ENCODE measurements around the gene C10orf71.

The C10orf71 gene

GRCh38 chr10:49356181-49356580 is 57.2 kb downstream of the C10orf71 start:
- H3K36me3 ChIP-seq (ENCODE audit: insufficient read depth, low read length): no peaks in the 10 kb centered on the region
- H3K9ac ChIP-seq (ENCODE audit: low read depth, low read length): no peak overlapping the region
- no peak for ATAC-seq (ENCODE audit: insufficient read depth, low read depth)
- no peak overlapping the region for H3K27ac ChIP-seq (ENCODE audit: low read length)
- DNase-seq: no peak
- peaks cover 8% of the 10 kb centered on the region; the same call in 1 of the 2 replicates for H3K4me1 ChIP-seq (ENCODE audit: insufficient read depth, low read length)
- no peaks in the 10 kb centered on the region for H3K9me3 ChIP-seq (ENCODE audit: insufficient read depth, low read length, severe bottlenecking)
- no peaks in the 10 kb centered on the region for H3K79me2 ChIP-seq (ENCODE audit: insufficient read depth, low read length)
- H4K20me1 ChIP-seq (ENCODE audit: insufficient read depth, low read length): no peaks in the 10 kb centered on the region; the same call in 1 of the 2 replicates
- TF ChIP-seq, protein P1, sequence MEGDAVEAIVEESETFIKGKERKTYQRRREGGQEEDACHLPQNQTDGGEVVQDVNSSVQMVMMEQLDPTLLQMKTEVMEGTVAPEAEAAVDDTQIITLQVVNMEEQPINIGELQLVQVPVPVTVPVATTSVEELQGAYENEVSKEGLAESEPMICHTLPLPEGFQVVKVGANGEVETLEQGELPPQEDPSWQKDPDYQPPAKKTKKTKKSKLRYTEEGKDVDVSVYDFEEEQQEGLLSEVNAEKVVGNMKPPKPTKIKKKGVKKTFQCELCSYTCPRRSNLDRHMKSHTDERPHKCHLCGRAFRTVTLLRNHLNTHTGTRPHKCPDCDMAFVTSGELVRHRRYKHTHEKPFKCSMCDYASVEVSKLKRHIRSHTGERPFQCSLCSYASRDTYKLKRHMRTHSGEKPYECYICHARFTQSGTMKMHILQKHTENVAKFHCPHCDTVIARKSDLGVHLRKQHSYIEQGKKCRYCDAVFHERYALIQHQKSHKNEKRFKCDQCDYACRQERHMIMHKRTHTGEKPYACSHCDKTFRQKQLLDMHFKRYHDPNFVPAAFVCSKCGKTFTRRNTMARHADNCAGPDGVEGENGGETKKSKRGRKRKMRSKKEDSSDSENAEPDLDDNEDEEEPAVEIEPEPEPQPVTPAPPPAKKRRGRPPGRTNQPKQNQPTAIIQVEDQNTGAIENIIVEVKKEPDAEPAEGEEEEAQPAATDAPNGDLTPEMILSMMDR (IDR thresholded peaks at IDR 0.05; ENCODE audit: borderline replicate concordance, extremely low read depth, low read length, poor library complexity, severe bottlenecking): no peak
- no peak for TF ChIP-seq EZH2 (IDR thresholded peaks at IDR 0.05; ENCODE audit: borderline replicate concordance, low read depth, low read length, severe bottlenecking)
- no peaks in the 10 kb centered on the region for H3K27me3 ChIP-seq (ENCODE audit: insufficient read depth, low read length, poor library complexity)
- no peak overlapping the region for H2AFZ ChIP-seq (ENCODE audit: low read depth, low read length)
- no peak overlapping the region for H3K4me3 ChIP-seq (ENCODE audit: low read depth in 1 of 2, low read length in 2 of 2)
- no peak overlapping the region for H3K4me2 ChIP-seq (ENCODE audit: insufficient read depth, low read length)

DNA sequence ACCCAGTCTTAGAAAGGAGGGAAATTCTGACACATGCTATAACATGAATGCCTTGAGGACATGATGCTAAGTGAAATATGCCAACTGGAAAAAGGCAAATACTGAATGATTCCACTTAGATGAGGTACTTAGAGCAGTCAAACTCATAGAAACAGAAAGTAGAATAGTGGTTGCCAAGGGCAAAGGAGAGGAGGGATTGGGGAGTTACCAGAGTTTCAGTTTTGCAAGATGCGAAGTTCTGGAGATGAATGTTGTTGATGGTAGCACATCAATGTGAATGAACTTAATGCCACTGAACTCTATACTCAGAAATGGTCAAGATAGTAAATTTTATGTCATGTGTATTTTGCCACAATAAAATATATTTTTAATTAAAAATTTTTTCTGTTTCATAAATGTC is 58.0 kb downstream of the C10orf71 start:
- peaks cover 8% of the 10 kb centered on the region; the same call in 1 of the 2 replicates for H3K4me1 ChIP-seq (ENCODE audit: insufficient read depth, low read length)
- no peak overlapping the region for H3K9ac ChIP-seq (ENCODE audit: low read depth, low read length)
- no peaks in the 10 kb centered on the region for H3K27me3 ChIP-seq (ENCODE audit: insufficient read depth, low read length, poor library complexity)
- ATAC-seq (ENCODE audit: insufficient read depth, low read depth): no peak
- no peaks in the 10 kb centered on the region for H3K9me3 ChIP-seq (ENCODE audit: insufficient read depth, low read length, severe bottlenecking)
- H2AFZ ChIP-seq (ENCODE audit: low read depth, low read length): no peak overlapping the region
- H3K4me3 ChIP-seq (ENCODE audit: low read depth in 1 of 2, low read length in 2 of 2): no peak overlapping the region
- DNase-seq: no peak
- no peak overlapping the region for H3K27ac ChIP-seq (ENCODE audit: low read length)
- TF ChIP-seq, protein P1 (IDR thresholded peaks at IDR 0.05; ENCODE audit: borderline replicate concordance, extremely low read depth, low read length, poor library complexity, severe bottlenecking): no peak
- TF ChIP-seq EZH2 (IDR thresholded peaks at IDR 0.05; ENCODE audit: borderline replicate concordance, low read depth, low read length, severe bottlenecking): no peak
- H4K20me1 ChIP-seq (ENCODE audit: insufficient read depth, low read length): no peaks in the 10 kb centered on the region; the same call in 1 of the 2 replicates
- no peaks in the 10 kb centered on the region for H3K36me3 ChIP-seq (ENCODE audit: insufficient read depth, low read length)
- H3K4me2 ChIP-seq (ENCODE audit: insufficient read depth, low read length): no peak overlapping the region
- H3K79me2 ChIP-seq (ENCODE audit: insufficient read depth, low read length): no peaks in the 10 kb centered on the region

- Histone ChIP-seq H4K20me1 (ENCODE audit: insufficient read depth, low read length) (no peaks in the 10 kb centered on the region; the same call in 1 of the 2 replicates), H3K9me3 (ENCODE audit: insufficient read depth, low read length, severe bottlenecking) (no peaks in the 10 kb centered on the region), H3K4me2 (ENCODE audit: insufficient read depth, low read length) (no peak overlapping the region), H3K79me2 (ENCODE audit: insufficient read depth, low read length) (no peaks in the 10 kb centered on the region), H3K4me3 (ENCODE audit: low read depth in 1 of 2, low read length in 2 of 2) (no peak overlapping the region), H3K27me3 (ENCODE audit: insufficient read depth, low read length, poor library complexity) (no peaks in the 10 kb centered on the region), H3K9ac (ENCODE audit: low read depth, low read length) (no peak overlapping the region), H2AFZ (ENCODE audit: low read depth, low read length) (no peak overlapping the region), H3K36me3 (ENCODE audit: insufficient read depth, low read length) (no peaks in the 10 kb centered on the region), H3K4me1 (ENCODE audit: insufficient read depth, low read length) (peaks cover 8% of the 10 kb centered on the region; the same call in 1 of the 2 replicates), H3K27ac (ENCODE audit: low read length) (no peak overlapping the region)
- TF ChIP-seq, protein P1 (IDR thresholded peaks at IDR 0.05; ENCODE audit: borderline replicate concordance, extremely low read depth, low read length, poor library complexity, severe bottlenecking): no peak
- no peak for TF ChIP-seq EZH2 (IDR thresholded peaks at IDR 0.05; ENCODE audit: borderline replicate concordance, low read depth, low read length, severe bottlenecking)
- ATAC-seq (ENCODE audit: insufficient read depth, low read depth) (no peak), DNase-seq (no peak)
Observed at GRCh38 chr10:49357910-49358309, 58.9 kb downstream of the C10orf71 start.
